H9 (cell line): Measurements from ENCODE around the gene STIMATE. TPM values are rescaled to one million over a fixed set of nuclear protein-coding genes. Genes with fewer than 3 reads are reported as not detected.

Source experiments
- DNase-seq: peaks from one replicate; pipeline ENCODE4 v3.0.0-alpha.2; 2017
- H2AFZ ChIP-seq: one replicate; pipeline ENCODE4 v1.6.1; 2013; ENCODE audit warnings: mild to moderate bottlenecking, low read length, control low read depth, moderate library complexity
- H2AK5ac ChIP-seq: 2 replicates; pipeline ENCODE4 v1.6.1; 2013; ENCODE audit warnings: low read length, control low read depth, mixed read lengths; ENCODE audit not compliant: insufficient read length
- H2BK120ac ChIP-seq: one replicate; pipeline ENCODE4 v1.6.1; 2013; ENCODE audit warnings: low read depth, mild to moderate bottlenecking, low read length, control low read depth, inconsistent platforms; ENCODE audit not compliant: poor library complexity, severe bottlenecking
- H2BK12ac ChIP-seq: 2 replicates; pipeline ENCODE4 v1.6.1; 2013; ENCODE audit warnings: low read length, control low read depth, mixed read lengths, low read depth; ENCODE audit not compliant: insufficient read length
- H2BK15ac ChIP-seq: 2 replicates; pipeline ENCODE4 v1.6.1; 2013; ENCODE audit warnings: low read depth, low read length, control low read depth
- H2BK20ac ChIP-seq: one replicate; pipeline ENCODE4 v1.6.1; 2013; ENCODE audit warnings: low read depth, mild to moderate bottlenecking, low read length, control low read depth, inconsistent platforms; ENCODE audit not compliant: poor library complexity, severe bottlenecking
- H2BK5ac ChIP-seq: 2 replicates; pipeline ENCODE4 v1.6.1; 2013; ENCODE audit warnings: low read length, control low read depth, mixed read lengths; ENCODE audit not compliant: insufficient read length
- H3K14ac ChIP-seq: 2 replicates; pipeline ENCODE4 v1.6.1; 2013; ENCODE audit warnings: low read length, control low read depth; ENCODE audit not compliant: insufficient read depth
- H3K18ac ChIP-seq: 2 replicates; pipeline ENCODE4 v1.6.1; 2013; ENCODE audit warnings: low read depth, mild to moderate bottlenecking, mixed read lengths, low read length, control low read depth; ENCODE audit not compliant: insufficient read length
- H3K23ac ChIP-seq: 2 replicates; pipeline ENCODE4 v1.6.1; 2013; ENCODE audit warnings: low read length, control low read depth, mixed read lengths, low read depth; ENCODE audit not compliant: insufficient read length
- H3K23me2 ChIP-seq: 2 replicates; pipeline ENCODE4 v1.6.1; 2013; ENCODE audit warnings: low read depth, mild to moderate bottlenecking, mixed read lengths, low read length, control low read depth; ENCODE audit not compliant: insufficient read length, poor library complexity, severe bottlenecking
- H3K27ac ChIP-seq: 2 replicates; pipeline ENCODE4 v1.5.1; 2013; ENCODE audit warnings: low read length, control low read depth, mixed read lengths, low read depth; ENCODE audit not compliant: insufficient read length
- H3K27me3 ChIP-seq: 2 replicates; pipeline ENCODE4 v1.6.1; 2013; ENCODE audit warnings: low read length, control low read depth, inconsistent platforms; ENCODE audit not compliant: insufficient read depth
- H3K4ac ChIP-seq: 2 replicates; pipeline ENCODE4 v1.6.1; 2013; ENCODE audit warnings: low read depth, mild to moderate bottlenecking, control low read depth, inconsistent platforms, low read length, moderate library complexity
- H3K4me1 ChIP-seq: 2 replicates; pipeline ENCODE4 v1.6.1; 2013; ENCODE audit warnings: low read length, control low read depth, inconsistent platforms; ENCODE audit not compliant: insufficient read depth
- H3K4me2 ChIP-seq: 2 replicates; pipeline ENCODE4 v1.6.1; 2013; ENCODE audit warnings: low read length, control low read depth, mixed read lengths; ENCODE audit not compliant: insufficient read length, insufficient read depth
- H3K56ac ChIP-seq: 2 replicates; pipeline ENCODE4 v1.6.1; 2013; ENCODE audit warnings: low read depth, mild to moderate bottlenecking, mixed read lengths, low read length, control low read depth; ENCODE audit not compliant: insufficient read length
- H3K79me1 ChIP-seq: 2 replicates; pipeline ENCODE4 v1.6.1; 2013; ENCODE audit warnings: low read depth, mild to moderate bottlenecking, moderate library complexity, low read length, control low read depth, inconsistent platforms; ENCODE audit not compliant: insufficient read depth, poor library complexity, severe bottlenecking
- H3K79me2 ChIP-seq: 2 replicates; pipeline ENCODE4 v1.6.1; 2013; ENCODE audit warnings: low read length, control low read depth, inconsistent platforms; ENCODE audit not compliant: insufficient read depth
- H3K9ac ChIP-seq: 2 replicates; pipeline ENCODE4 v1.6.1; 2013; ENCODE audit warnings: low read length, control low read depth, mixed read lengths; ENCODE audit not compliant: insufficient read length; ENCODE audit errors: extremely low read depth
- H3K9me3 ChIP-seq: one replicate; pipeline ENCODE4 v1.6.1; 2013; ENCODE audit warnings: low read depth, low read length, inconsistent platforms; ENCODE audit not compliant: control insufficient read depth
- H3T11ph ChIP-seq: one replicate; pipeline ENCODE4 v1.6.1; 2013; ENCODE audit warnings: mild to moderate bottlenecking, low read length, control low read depth, inconsistent platforms
- H4K20me1 ChIP-seq: one replicate; pipeline ENCODE4 v1.6.1; 2013; ENCODE audit not compliant: control insufficient read depth, insufficient read length, insufficient read depth
- H4K5ac ChIP-seq: 2 replicates; pipeline ENCODE4 v1.6.1; 2013; ENCODE audit warnings: low read depth, mild to moderate bottlenecking, mixed read lengths, low read length, control low read depth; ENCODE audit not compliant: insufficient read length
- H4K8ac ChIP-seq: replicated peaks from 2 replicates; pipeline ENCODE4 v1.6.1; 2013; ENCODE audit warnings: low read length, control low read depth, mixed read lengths, low read depth; ENCODE audit not compliant: insufficient read length
- H4K91ac ChIP-seq: 2 replicates; pipeline ENCODE4 v1.6.1; 2013; ENCODE audit warnings: low read depth, mild to moderate bottlenecking, moderate library complexity, mixed read lengths, low read length, control low read depth; ENCODE audit not compliant: insufficient read length
- H3K27ac Mint-ChIP-seq, 3 experiments: 2 replicates in 2 of 3; 3 replicates in 1 of 3; pipeline ENCODE4 v1.8.0; 2020 to 2021; ENCODE audit warnings: mixed read lengths in 3 of 3, mild to moderate bottlenecking in 1 of 3, moderate library complexity in 1 of 3
- H3K27me3 Mint-ChIP-seq: 2 replicates; pipeline ENCODE4 v1.8.0; 2021; ENCODE audit warnings: low read depth, mild to moderate bottlenecking, moderate library complexity, mixed read lengths
- H3K36me3 Mint-ChIP-seq, 3 experiments: 2 replicates in 2 of 3; 3 replicates in 1 of 3; pipeline ENCODE4 v1.8.0; 2020 to 2021; ENCODE audit warnings: low read depth in 3 of 3, mixed read lengths in 3 of 3; ENCODE audit not compliant: insufficient read depth in 1 of 3
- H3K4me1 Mint-ChIP-seq, 2 experiments: 2 replicates each; pipeline ENCODE4 v1.8.0; 2020; ENCODE audit warnings: mixed read lengths in 2 of 2
- H3K4me3 Mint-ChIP-seq, 2 experiments: 2 replicates in 1 of 2; 3 replicates in 1 of 2; pipeline ENCODE4 v1.8.0; 2020 to 2021; ENCODE audit warnings: mild to moderate bottlenecking in 2 of 2, mixed read lengths in 2 of 2, moderate library complexity in 1 of 2
- H3K9me3 Mint-ChIP-seq, 2 experiments: 2 replicates in 1 of 2; 3 replicates in 1 of 2; pipeline ENCODE4 v1.8.0; 2020; ENCODE audit warnings: mild to moderate bottlenecking in 2 of 2, mixed read lengths in 2 of 2, moderate library complexity in 1 of 2
- WGBS: extraction: QIAGEN DNeasy Blood & Tissue Kit; methylation state at CpG from one replicate; pipeline ENCODE4 v1.1.7; 2013; ENCODE audit warnings: missing lambda C conversion rate, low lambda C conversion rate, mixed read lengths; ENCODE audit not compliant: insufficient read length; ENCODE audit errors: extremely low coverage; 5-methylcytosine and 5-hydroxymethylcytosine counted together
- total RNA-seq: library from RNA; stranded (reverse); gene quantifications from 2 replicates; pipeline ENCODE4 v1.2.1, GENCODE V29; 2021
- TF ChIP-seq, protein P1 (sequence below): fragments of 200-600 bp; sonication (generic); conservative IDR thresholded peaks from 3 replicates; pipeline ENCODE4 v1.8.0; 2021; ENCODE audit warnings: antibody characterized with exemption, mild to moderate bottlenecking

STIMATE gene
- total RNA-seq, 1 experiment from 2014 or later = 25.6 TPM

DNA sequence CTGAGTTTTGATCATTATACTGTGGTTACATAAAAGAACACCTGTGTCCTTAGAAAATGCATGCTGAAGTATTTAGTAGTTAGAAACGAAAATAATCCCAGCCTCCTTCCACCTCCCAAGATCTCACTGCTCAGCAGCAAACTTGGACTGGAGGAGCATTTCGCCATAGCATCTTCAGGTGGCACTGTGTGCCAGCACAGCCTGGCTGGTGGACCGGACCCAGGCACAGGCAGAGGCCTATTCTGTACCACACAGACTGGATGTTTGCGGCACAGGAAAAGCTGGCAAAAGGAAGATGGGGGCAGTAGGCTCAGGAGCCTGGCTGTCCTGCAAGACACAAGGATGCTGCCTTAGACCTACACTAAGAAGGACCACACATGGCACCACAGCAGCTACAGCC lies 10.2 kb downstream of the STIMATE start:
- Histone ChIP-seq H2BK12ac (no peak overlapping the region), H3K18ac (no peak overlapping the region), H4K5ac (no peak overlapping the region), H3K27ac (no peak overlapping the region), H3K56ac (no peak overlapping the region), H3T11ph (no peak overlapping the region), H3K23me2 (no peaks in the 10 kb centered on the region), H3K27me3 (no peaks in the 10 kb centered on the region), H3K79me1 (peaks cover 6% of the 10 kb centered on the region), H3K4me1 (no peaks in the 10 kb centered on the region), H4K20me1 (no peaks in the 10 kb centered on the region), H2BK5ac (no peak overlapping the region), H2AK5ac (no peak overlapping the region), H3K23ac (no peak overlapping the region), H4K8ac (no peak overlapping the region), H3K14ac (no peak overlapping the region), H2AFZ (no peak overlapping the region), H3K9ac (no peak overlapping the region), H3K9me3 (no peaks in the 10 kb centered on the region), H3K4me2 (no peak overlapping the region), H2BK20ac (no peak overlapping the region), H3K4ac (no peak overlapping the region), H3K79me2 (no peaks in the 10 kb centered on the region), H2BK15ac (no peak overlapping the region), H4K91ac (no peak overlapping the region), H2BK120ac (no peak overlapping the region)
- TF ChIP-seq, protein P1, sequence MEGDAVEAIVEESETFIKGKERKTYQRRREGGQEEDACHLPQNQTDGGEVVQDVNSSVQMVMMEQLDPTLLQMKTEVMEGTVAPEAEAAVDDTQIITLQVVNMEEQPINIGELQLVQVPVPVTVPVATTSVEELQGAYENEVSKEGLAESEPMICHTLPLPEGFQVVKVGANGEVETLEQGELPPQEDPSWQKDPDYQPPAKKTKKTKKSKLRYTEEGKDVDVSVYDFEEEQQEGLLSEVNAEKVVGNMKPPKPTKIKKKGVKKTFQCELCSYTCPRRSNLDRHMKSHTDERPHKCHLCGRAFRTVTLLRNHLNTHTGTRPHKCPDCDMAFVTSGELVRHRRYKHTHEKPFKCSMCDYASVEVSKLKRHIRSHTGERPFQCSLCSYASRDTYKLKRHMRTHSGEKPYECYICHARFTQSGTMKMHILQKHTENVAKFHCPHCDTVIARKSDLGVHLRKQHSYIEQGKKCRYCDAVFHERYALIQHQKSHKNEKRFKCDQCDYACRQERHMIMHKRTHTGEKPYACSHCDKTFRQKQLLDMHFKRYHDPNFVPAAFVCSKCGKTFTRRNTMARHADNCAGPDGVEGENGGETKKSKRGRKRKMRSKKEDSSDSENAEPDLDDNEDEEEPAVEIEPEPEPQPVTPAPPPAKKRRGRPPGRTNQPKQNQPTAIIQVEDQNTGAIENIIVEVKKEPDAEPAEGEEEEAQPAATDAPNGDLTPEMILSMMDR = no peak
- DNase-seq = no peak
- no peaks in the 10 kb centered on the region for H3K9me3 Mint-ChIP-seq
- peaks cover 13 to 16% (median 13%) of the 10 kb centered on the region in 3 experiments; a peak in 5 of 7 replicates for H3K36me3 Mint-ChIP-seq
- no CpG with 5 or more reads among the region's 4 CpGs for WGBS
- no peaks in the 10 kb centered on the region for H3K4me1 Mint-ChIP-seq
- no peak overlapping the region for H3K4me3 Mint-ChIP-seq
- no peak overlapping the region for H3K27ac Mint-ChIP-seq
- no peaks in the 10 kb centered on the region; the same call in 1 of the 2 replicates for H3K27me3 Mint-ChIP-seq
